ENCODE data around the gene LENG9.
"Not testable (repeated sequence)": the region's sequence is repeated elsewhere in the genome, so short reads cannot be mapped to it uniquely, and the experiment has no call there.

Gene LENG9

DNA sequence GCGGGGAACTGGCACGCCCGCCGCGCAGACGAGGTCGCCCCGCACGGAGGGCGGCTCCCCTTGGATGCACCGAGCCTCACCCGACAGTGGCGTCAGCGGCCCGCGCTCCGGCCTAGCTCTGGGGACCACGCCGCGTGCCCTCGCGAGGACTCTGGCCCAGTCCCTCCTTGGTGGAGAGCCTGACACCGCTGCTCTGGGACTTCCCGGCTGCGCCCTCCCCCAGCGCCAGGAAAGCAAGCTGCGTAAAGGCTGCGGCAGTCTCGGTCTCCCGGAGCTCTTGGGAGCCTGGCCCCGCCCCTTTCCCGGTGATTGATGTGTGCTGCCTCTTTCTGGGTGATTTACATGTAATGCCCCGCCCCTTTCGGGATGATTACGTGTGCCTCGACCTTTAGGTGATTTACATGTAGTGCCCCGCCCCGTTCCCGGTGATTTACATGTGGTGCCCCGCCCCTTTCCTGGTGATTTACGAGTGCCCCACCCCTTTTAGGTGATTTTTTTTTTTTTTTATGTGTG is at the start of gene LENG9:
Gene LENG9, minus strand, starts transcription at position 248 of the 513 bp plus-strand sequence. CDS start 252 bp downstream, outside the sequence.
- peak; percentile 100 for DNase-seq

DNA sequence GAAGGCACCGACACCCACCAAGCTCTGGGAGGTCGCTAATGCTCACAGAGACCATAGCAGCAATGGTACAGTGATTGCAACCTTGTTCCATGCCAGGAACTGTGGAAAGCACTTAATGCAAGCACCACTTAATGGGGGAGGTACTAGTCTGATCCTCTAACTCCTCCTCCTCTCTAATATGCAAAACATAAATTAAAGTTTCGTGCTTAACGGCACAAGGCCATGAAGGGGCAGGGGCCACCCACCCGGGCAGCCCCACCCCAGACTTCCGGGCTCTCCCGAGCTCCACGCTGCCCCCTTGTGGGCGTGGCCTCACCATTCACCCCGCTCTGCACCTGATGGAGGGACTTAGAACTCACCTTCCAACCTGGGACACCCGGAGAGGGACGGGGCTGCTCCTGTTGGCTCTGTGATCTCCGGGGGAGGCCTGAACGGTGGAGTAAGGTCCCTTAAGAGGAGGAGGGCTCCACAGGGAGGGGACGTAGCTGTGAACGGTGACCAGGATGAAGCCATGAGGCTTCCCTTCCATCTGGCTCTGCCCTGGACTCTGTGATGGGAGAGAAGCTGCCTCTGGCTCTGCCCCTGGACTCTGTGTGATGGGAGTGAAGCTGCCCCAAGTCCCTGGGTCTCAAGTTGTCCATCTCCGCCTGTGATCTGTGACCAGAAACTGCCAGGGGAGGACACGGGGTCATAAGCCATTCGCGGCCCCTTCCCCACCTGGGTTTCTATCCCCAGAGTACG is 45.8 kb upstream of the LENG9 start:
- DNase-seq: not testable (repeated sequence)

DNA sequence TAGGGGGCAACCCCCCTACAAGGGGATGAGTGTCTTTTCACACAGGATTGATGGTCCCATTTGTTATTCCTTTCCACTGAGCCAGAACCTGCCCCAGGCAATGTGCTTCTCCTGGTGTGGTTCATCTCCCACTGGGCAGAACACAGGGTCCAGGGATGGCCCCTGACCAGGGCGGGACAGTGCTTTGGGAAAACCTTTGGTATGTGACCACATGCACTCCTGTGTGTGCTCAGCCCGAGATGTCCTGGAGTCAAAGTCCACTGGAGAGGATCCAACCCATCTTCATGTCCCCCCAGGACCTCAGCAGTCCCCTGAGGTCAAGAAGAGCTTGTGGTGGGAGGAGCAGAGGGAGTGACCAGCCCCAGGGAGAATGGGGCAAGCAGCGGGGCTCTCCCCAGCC is 44.9 kb upstream of the LENG9 start:
- DNase-seq: not testable (repeated sequence)

DNA sequence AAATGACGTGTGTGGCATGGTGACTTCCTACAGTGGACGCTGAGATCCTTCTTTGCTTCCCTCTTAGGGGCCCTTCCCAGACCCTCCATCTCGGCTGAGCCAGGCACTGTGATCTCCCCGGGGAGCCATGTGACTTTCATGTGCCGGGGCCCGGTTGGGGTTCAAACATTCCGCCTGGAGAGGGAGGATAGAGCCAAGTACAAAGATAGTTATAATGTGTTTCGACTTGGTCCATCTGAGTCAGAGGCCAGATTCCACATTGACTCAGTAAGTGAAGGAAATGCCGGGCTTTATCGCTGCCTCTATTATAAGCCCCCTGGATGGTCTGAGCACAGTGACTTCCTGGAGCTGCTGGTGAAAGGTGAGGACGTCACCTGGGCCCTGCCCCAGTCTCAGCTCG is 44.2 kb upstream of the LENG9 start:
- no peak for DNase-seq

DNA sequence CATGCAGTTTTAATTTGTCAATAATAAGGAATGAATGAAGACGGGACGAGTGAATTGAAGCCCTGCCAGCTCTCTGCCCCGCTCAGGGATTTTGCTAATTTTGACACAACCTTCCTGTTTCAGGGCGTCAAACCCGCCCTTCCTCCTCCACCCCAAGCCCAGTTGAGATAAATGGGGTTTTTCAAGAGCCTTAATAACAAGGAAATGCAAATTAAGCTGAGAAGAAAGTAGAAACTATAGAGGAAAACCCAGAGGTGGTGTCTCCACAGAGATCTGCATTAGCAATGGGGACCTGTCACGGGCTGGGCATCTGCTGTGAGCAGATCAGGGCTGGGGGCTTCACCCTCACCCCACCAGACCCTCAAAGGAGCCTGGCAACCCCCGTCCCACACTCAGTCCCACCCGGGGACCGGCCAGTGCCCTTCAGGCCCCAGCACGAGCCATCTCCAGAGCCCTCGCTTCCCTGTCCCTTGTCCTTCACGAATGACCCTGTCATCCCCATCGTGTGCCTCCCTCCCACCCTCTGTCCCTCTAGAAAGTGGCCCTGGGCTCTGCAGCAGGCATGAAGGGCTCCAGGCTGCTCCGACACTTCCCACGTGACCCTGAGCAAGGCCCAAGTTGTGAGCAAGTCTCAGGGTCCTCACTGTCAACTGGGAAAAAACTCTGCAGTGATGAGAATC is 43.6 kb upstream of the LENG9 start:
- not testable (repeated sequence) for DNase-seq

DNA sequence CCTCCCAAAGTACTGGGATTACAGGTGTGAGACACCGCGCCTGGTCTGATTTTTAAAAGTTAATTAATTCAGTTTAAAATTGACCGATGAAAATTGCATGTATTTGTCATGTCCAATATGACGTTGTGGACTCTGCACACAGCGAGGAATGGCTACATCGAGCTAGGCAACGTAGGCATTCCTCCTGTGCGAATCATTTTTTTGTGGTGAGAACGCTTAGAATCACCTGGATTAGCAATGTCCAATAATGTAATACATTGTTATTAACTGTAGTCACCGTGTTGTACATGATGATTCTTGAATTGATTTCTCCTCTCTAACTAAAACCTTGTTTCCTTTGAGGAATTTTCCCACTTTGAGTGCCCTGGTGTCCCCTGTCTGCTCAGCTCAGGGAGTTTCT is 42.5 kb upstream of the LENG9 start:
- DNase-seq: no peak

DNA sequence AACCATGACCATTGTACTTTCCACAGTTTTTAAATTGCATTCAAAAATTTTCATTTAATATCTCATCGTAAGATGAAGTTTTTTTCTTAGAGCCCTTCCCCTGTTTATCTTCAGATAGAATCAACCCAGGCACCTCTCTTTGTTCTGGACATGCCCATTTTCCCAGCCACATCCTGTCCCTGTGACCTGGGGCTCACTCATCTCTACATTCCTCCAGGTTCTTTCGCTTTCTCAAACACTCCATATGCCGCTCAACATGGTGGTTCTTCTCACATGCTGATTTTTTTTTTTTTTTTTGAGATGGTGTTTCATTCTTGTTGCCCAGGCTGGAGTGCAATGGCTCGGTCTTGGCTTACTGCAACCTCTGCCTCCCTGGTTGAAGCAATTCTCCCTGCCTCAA is 42.0 kb upstream of the LENG9 start:
- not testable (repeated sequence) for DNase-seq

DNA sequence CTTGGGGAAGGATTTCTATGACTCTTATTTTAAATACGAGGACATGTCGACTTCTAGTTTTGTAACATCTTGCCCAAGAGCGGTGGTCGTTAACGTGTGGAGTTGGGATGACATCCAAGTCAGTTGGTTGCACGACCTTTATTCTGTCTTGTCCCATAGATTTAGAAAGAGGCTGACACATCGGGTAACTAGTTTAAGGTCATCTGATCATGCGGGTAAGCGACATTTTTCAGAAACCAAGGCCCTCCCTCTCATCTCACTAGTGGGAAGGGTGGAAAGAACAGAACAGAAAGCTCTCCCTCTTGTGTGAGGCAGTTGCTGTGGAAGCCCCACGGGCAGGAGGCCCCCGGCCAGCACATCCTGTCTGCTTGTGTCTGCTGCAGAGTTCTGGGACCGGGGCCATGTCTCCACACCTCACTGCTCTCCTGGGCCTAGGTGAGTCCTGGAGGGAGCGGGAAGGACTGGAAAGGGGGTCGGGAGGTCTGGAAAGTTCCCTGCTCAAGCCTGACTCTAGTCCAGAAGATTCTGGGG is 39.0 kb upstream of the LENG9 start, which contains the start of gene LAIR2:
Gene LAIR2, plus strand, starts transcription at position 314 of the 531 bp plus-strand sequence. Its CDS starts 88 bp downstream, at position 402.
- no peak for DNase-seq

DNA sequence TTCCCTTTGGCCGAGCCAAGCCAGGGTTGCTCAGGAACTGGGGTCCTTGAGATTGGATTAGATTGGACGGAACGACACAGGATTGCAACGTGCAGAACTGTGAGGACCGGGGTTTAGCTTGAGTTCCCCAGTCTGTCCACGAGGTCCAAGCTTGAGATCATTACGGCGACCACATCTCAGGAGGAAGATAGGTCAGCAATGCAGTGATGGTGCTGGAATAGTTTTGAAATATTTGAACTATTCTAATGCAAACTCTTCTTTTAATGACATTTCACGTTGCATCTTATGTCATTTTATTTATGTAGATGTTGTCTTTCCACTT is 34.8 kb upstream of the LENG9 start:
- DNase-seq: not testable (repeated sequence)

DNA sequence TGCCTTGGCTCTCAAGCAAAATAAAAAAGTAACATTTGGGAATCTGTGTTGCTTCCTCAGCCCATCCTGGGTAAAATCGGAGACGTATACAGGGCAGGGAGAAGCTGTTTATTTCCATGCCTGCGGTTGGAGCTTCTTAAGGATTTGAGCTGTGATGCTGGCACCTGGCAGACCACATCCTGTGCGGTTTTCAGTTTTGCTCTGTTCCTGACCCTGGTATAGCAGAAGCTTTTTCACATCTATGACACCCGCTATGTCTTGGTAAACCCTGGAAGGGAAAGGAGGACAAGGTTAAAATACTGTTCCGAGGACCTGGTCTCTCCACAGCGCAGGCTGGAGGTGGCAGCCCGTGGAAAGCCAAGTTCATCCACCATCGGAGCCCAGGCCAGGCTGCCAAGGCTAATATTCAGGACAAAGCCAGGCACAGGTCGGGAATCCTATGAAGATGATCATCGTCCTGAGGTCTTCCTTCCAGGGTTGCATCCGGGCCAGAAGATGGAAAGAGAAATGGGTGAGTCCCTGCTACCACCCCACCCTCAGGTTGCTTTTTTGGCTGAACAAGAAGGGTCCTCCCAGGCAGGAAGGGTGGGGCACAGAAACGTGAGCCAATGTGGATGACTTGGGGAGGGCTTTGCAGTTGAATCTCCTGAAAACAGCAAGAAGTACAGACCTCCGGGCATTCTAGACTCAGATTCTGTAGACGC is 34.3 kb upstream of the LENG9 start:
- DNase-seq: not testable (repeated sequence)

DNA sequence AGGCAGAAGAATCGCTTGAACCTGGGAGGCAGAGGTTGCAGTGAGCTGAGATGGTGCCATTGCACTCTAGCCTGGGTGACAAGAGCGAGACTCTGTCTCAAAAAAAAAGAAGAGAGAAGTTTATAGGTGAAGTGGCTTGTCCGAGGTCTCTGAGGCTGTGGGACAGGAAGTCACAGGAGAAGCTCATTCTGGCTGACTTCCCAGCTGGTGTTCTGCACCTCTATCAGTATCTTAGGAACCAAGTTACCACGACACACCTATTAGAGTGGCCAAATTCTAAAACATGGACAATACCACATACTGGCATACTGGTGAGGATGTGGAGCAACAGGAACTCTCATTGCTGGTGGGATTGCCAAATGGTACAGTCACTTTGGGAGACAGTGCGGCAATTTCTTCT is 31.7 kb upstream of the LENG9 start:
- not testable (repeated sequence) for DNase-seq

DNA sequence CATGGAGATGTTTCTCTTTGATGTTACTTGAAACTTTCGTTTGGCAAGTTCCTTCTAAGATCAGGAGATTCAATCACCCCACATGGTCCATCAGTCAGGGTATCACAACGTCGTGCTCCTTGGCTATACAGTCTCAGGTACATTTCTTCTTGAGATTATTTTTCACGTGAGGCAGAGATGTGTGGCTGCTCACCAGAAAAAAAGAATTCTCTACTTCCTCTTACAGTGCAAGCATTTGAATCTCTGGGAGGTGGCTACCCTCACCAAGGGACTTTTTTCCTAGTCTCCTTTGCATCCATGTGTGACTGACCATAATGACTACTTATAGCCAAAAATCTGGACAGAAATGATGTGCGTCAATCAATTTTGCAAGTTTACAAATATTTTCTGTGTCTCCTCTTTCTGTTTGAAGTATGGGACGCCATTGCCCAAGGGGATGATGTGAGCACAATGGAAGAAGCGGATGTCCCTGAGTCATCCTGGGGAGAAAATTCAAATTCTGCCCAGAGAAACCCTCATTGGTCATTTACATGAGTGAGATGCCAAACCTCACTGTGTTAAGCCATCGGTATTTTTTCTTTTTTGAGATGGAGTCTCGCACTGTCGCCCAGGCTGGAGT is 30.5 kb upstream of the LENG9 start:
- DNase-seq: no peak

DNA sequence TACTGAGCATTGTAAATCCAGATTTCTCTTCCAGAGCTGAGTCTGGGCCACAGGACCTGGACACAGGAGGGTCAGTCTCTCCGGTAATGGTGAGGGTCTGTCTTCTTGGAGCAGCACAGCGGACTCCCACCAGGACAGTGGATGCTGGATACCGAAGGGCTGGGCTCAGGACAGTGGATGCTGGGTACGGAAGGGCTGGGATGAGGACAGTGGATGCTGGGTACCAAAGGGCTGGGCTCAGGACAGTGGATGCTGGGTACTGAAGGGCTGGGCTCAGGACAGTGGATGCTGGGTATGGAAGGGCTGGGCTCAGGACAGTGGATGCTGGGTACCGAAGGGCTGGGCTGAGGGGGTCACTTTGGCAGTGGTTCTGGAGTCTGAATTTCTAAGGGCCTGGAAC is 29.5 kb upstream of the LENG9 start:
- DNase-seq: not testable (repeated sequence)

DNA sequence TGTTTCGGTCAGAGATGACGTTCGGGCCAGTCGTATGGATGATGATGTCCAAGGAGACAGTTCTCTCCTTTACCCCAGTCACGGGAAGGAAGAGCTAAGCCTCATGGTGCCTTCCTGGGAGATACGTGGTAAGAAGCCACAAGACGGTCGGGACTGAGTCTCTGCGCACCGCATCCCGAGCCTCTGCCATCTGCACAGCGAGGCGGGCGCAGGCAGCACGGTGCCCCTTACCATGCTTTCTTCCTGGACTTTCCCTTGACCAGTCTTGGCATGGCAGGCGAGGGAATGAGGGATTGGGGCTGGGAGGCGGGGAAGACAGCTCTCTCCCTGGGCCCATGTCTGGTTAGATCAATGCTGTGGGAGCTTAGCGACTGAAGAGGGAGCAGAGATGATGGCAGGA is 29.0 kb upstream of the LENG9 start:
- DNase-seq: no peak

DNA sequence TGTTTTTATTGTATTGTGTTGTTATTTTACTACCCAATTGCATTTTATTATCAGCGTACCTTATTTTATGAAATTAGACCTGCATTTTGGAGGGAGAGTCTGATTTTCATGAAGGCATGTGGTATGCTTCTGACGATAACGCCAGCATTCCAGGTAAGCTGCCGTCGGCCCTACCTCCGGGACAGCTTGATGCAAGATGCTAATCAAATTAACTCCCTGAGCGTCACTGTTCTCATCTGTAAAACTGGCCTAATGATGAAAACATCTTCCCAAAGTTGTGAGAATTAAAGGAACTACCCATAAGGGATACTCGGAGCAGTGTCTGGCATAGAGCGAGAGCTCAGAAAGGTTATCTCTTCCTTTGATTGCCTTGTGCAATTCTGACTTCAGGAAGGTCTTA is 26.2 kb upstream of the LENG9 start:
- DNase-seq: no peak

DNA sequence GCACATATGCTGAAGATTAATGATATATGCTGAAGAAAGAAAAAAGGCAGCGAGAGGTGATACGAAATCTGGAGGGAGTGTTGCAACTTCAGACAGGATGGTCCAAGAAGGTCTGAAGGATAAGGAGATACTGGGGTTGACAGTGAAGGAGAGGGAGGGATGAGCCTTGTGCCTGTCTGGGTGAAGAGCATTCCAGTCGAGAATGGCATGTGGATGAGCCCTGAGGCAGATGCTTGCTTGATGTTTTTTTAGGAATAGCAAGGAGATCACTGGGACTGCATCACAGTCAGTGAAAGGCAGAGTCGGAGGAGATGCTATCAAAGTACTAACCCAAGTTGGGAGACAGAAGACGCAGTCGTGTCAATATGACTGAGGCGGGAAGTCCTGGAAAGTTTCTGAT is 25.8 kb upstream of the LENG9 start:
- no peak for DNase-seq

DNA sequence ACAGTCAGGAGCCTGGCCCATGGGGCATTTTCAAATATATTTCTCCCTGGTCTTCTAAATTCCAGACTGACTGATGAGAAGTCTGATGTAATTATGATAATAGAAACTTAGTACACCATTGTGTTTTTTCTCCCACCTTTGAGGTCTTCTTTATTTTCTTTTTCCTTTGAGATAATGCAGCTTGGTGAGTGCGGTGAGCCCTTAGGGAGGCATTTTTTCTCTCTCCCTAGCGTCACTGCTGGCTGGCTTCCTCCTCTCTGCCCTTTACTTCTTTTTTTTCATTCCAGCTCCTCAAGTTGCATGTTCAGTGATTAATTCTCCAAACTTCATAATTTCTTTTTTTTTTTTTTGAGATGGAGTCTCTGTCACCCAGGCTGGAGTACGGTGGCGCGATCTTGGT is 22.3 kb upstream of the LENG9 start:
- DNase-seq: no peak

DNA sequence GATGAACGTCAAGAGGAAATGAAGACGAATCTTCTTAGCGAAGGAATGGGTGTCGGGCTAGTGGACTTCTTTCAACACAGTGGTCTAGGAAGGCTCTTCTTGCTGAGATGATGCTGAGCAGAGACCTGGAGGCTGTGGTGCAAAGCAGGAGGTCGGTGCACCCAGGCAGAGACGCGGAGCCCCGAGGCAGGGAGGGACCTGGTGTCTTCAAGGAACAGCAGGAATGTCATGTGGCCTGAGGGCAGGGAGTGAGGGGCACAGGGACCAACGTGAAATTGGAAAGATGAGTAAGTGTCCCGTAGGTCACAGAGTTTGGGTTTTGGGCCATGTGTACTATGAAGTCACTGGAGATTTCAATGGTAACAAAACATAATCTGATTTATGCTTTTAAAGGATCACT is 20.9 kb upstream of the LENG9 start:
- no peak for DNase-seq

DNA sequence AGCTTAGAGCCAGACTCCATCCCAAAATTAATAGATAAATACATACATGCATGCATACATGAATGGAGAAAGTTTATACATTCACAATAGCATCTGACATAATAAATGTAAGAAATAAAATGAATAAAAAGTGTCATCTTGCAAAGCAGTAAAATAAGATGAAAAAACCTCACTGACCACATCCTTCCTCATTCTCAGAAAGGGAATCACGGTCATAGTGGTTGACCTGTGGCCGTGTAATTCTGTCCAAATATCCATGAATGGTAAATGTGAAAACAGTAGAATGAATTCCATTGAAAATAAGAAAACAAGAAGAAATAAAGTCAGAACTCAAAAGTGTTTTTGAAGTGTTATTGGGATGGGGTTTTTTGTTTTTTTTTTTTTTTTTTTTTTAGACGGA is 19.3 kb upstream of the LENG9 start:
- DNase-seq: no peak

DNA sequence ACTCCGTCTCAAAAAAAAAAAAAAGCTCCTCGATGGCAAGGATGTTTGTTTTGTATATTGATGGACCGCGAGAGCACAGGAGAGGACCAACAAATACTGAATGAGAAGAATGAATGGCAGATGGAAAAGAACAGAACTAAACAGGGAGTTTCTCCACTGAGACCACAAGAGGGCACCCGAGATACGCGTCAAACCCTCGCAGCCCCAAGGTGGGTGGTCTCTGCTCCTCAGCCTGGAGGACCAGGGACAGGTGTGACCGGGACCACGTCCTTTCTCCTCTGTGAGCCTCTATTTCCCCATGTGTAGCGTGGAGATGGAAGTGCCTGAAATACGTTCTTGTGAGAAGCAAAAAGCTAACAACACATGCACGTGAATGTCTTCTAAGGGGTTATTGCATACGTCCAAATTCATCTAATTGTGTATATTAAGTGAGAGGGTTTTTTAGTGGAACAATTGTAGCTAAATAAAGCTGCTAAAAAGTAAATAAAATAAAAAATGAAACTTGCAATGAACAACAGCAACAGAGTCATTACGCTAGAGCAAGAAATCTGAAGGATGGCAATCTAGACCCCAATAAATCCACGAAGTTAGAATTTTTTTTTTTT is 17.9 kb upstream of the LENG9 start:
- DNase-seq: peak; percentile 76

DNA sequence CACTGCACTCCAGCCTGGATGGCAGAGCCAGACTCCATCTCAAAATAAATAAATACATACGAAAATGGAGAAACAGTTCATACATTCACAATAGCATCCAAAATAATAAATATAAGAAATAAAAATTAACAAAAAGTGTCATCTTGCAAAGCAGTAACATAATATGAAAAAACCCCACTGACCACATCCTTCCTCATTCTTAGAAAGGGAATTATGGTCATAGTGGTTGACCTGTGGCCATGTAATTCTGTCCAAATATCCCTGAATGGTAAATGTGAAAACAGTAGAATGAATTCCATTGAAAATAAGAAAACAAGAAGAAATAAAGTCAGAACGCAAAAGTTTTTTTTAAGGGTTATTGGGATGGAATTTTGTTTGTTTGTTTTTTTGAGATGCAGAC is 16.5 kb upstream of the LENG9 start:
- DNase-seq: no peak

DNA sequence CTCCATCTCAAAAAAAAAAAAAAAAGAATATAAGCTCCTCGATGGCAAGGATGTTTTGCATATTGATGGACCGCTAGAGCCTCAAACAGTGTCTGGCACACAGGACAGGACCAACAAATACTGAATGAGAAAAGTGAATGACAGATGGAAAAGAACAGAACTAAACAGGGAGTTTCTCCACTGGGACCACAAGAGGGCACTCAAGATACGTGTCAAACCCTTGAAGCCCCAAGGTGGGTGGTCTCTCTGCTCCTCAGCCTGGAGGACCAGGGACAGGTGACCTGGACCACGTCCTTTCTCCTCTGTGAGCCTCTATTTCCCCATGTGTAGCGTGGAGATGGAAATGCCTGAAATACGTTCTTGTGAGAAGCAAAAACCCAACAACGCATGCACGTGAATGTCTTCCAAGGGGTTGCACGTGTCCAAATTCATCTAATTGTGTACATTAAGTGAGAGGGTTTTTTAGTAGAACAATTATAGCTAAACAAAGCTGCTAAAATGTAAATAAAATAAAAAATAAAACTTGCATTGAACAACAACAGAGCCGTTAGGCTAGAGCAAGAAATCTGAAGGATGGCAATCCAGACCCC is 15.2 kb upstream of the LENG9 start:
- peak; percentile 62 for DNase-seq
